Epithelial cell of esophagus (primary cell): ENCODE measurements around the gene LYZL6.

Experiments used
- DNase-seq: peaks from one replicate; pipeline ENCODE4 v3.0.0; 2010; ENCODE audit warnings: low read depth
- H3K4me3 ChIP-seq: 2 replicates; pipeline ENCODE4 v1.5.1; 2011; ENCODE audit warnings: mild to moderate bottlenecking, low read length, control low read depth
- CTCF ChIP-seq: IDR thresholded peaks from 2 replicates; pipeline ENCODE4 v1.5.1; 2011; ENCODE audit warnings: low read depth, mild to moderate bottlenecking, low read length, control low read depth, inconsistent platforms; ENCODE audit not compliant: insufficient read depth; ENCODE audit errors: missing control alignments

Gene LYZL6

GRCh38 chr17:35972535-35972934 lies 29.0 kb upstream of the LYZL6 start:
- peak; percentile 7 for DNase-seq
- no peak for TF ChIP-seq CTCF
- no peak overlapping the region for H3K4me3 ChIP-seq

- H3K4me3 ChIP-seq: no peak overlapping the region
- TF ChIP-seq CTCF: no peak
- no peak for DNase-seq
Measured at GRCh38 chr17:35972066-35972465, 28.6 kb upstream of the LYZL6 start.

GRCh38 chr17:35969558-35970380 lies 26.3 kb upstream of the LYZL6 start:
- no peak overlapping the region for H3K4me3 ChIP-seq
- peak; percentile 78 for TF ChIP-seq CTCF
- peak; percentile 82 for DNase-seq

GRCh38 chr17:35968520-35969054 lies 25.1 kb upstream of the LYZL6 start:
- no peak overlapping the region for H3K4me3 ChIP-seq
- DNase-seq: no peak
- no peak for TF ChIP-seq CTCF

- no peak for DNase-seq
- TF ChIP-seq CTCF: no peak
- no peak overlapping the region for H3K4me3 ChIP-seq
Measured at GRCh38 chr17:35965272-35965671, 21.8 kb upstream of the LYZL6 start.

GRCh38 chr17:35963663-35964062 lies 20.1 kb upstream of the LYZL6 start:
- no peak for DNase-seq
- H3K4me3 ChIP-seq: no peak overlapping the region
- no peak for TF ChIP-seq CTCF

- DNase-seq: no peak
- H3K4me3 ChIP-seq: no peak overlapping the region
- no peak for TF ChIP-seq CTCF
Measured at GRCh38 chr17:35953720-35954119, 10.2 kb upstream of the LYZL6 start.
